ENCODE measurements around the gene RNF141. TPM values are rescaled to one million over a fixed set of nuclear protein-coding genes. Genes with fewer than 3 reads are reported as not detected.

RNF141 gene
- total RNA-seq, 1 experiment from 2014 or later = 23.2 TPM

- TF ChIP-seq CTCF (IDR thresholded peaks at IDR 0.05) (no peak), CBFB (CRISPR knock-in tag; IDR thresholded peaks at IDR 0.05; ENCODE audit: low read depth) (no peak), TP53 (CRISPR knock-in tag; IDR thresholded peaks at IDR 0.05) (no peak), ZNF671 (CRISPR knock-in tag; IDR thresholded peaks at IDR 0.05) (no peak), AFF4 (CRISPR knock-in tag; IDR thresholded peaks at IDR 0.05; ENCODE audit: borderline replicate concordance) (no peak), ZNF232 (CRISPR knock-in tag; IDR thresholded peaks at IDR 0.05) (no peak)
These were observed 35.0 kb upstream of the RNF141 start (continued) for GRCh38 chr11:10576035-10576398.

GRCh38 chr11:10575346-10576034 is 34.5 kb upstream of the RNF141 start:
- H3K27me3 Mint-ChIP-seq (ENCODE audit: low read depth) = no peaks in the 10 kb centered on the region; the same call in 1 of the 2 replicates
- 0 out of 2 replicates have a peak, but pooled peaks cover 2% of the 10 kb centered on the region for H3K4me1 Mint-ChIP-seq
- H3K4me3 Mint-ChIP-seq = no peak overlapping the region
- POLR2A ChIA-PET = no interaction called here
- CTCF ChIA-PET = interaction anchor here (1.2 kb wide), 1 partner anchor 35 kb away, joined by 4 read pairs; the partner anchor contains the start of gene RNF141
- no peak overlapping the region for H3K27ac Mint-ChIP-seq
- H3K9me3 Mint-ChIP-seq = no peaks in the 10 kb centered on the region
- no peak for DNase-seq (ENCODE audit: low spot score)
- ATAC-seq = no peak
- peaks cover 2% of the 10 kb centered on the region; the same call in 1 of the 2 replicates for H3K36me3 Mint-ChIP-seq
- TF ChIP-seq TEAD4 (CRISPR knock-in tag; IDR thresholded peaks at IDR 0.05) = no peak
- TF ChIP-seq ZNF671 (CRISPR knock-in tag; IDR thresholded peaks at IDR 0.05) = no peak
- TF ChIP-seq PRDM15 (CRISPR knock-in tag; IDR thresholded peaks at IDR 0.05) = no peak
- TF ChIP-seq ZNF416 (CRISPR knock-in tag; IDR thresholded peaks at IDR 0.05) = no peak
- TF ChIP-seq TP53 (CRISPR knock-in tag; IDR thresholded peaks at IDR 0.05) = no peak
- no peak for TF ChIP-seq OVOL2 (CRISPR knock-in tag; IDR thresholded peaks at IDR 0.05; ENCODE audit: borderline replicate concordance)
- TF ChIP-seq TCF7 (CRISPR knock-in tag; IDR thresholded peaks at IDR 0.05; ENCODE audit: low read depth) = no peak
- TF ChIP-seq ZNF263 (CRISPR knock-in tag; IDR thresholded peaks at IDR 0.05; ENCODE audit: low read depth) = no peak
- TF ChIP-seq SOX15 (CRISPR knock-in tag; IDR thresholded peaks at IDR 0.05) = no peak
- TF ChIP-seq ETV6 (CRISPR knock-in tag; IDR thresholded peaks at IDR 0.05) = no peak
- TF ChIP-seq CREM (CRISPR knock-in tag; IDR thresholded peaks at IDR 0.05) = no peak
- TF ChIP-seq EMX1 (CRISPR knock-in tag; IDR thresholded peaks at IDR 0.05) = no peak

Data from WTC11 (cell line).